GM19240 (cell line): Measurements from ENCODE around the gene GJA3.

Experiments
- DNase-seq: peaks from one replicate; pipeline ENCODE4 v3.0.0; 2011; ENCODE audit warnings: low spot score; ENCODE audit not compliant: insufficient read length

Gene GJA3

DNA sequence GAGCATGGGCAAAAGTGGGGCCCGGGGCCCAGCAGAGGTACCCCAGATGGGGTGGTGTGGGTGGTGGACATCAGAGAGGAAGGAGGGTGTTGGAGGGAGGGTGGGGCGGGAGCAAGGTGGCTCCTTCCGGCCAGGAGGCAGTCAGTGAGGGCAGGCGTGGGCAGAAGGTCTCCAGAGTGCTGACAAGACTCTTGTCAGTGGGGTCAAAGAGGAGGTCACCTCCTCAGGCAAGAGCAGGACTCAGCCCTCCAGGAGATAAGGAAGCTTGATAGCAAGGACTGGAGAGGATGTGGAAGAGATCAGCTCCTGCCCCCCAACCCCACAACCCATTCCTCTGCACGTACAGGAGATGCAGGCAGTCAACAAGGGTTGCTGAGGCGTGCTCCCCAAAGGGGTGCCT, 9.8 kb downstream of the GJA3 start:
- DNase-seq = no peak

DNA sequence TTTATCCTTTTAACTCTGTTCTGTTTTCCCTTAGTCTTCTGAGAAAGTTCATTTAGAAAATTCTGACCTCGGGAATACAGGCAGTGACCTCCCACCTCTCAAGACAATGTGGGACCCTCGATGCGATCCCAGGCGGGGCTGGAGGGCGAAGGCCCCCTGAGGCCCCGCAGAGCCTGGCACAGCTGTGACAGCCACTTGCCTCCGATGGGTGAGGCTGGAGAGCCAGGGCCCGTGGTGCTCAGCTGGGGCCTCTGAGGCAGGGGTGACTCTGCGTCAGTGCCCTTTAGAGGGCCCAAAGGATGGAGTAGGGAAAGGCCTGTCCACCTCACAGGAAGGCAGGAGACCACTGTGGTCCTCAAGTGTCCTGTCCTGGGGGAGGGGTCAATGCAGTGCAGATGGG, 10.3 kb downstream of the GJA3 start:
- DNase-seq = no peak

DNA sequence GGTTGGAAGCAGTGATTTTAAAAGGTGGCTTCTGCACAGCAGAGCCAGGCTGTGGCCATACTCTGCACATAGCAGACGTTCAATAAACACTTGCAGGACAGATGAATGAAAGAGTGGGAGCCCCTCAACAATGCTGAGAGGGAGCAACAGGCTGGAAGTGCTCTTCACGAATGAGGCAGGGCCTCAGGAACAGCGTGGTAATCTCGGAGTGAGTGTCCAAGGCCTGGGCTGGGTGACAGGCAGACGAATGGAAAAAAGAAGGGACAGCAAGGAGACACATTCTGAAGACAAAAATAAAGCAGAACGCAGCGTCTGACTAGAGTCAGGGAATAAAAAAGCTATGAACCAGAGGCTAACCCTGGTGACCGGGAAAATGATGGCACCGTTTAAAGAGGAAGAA, 11.1 kb downstream of the GJA3 start:
- DNase-seq = no peak

DNA sequence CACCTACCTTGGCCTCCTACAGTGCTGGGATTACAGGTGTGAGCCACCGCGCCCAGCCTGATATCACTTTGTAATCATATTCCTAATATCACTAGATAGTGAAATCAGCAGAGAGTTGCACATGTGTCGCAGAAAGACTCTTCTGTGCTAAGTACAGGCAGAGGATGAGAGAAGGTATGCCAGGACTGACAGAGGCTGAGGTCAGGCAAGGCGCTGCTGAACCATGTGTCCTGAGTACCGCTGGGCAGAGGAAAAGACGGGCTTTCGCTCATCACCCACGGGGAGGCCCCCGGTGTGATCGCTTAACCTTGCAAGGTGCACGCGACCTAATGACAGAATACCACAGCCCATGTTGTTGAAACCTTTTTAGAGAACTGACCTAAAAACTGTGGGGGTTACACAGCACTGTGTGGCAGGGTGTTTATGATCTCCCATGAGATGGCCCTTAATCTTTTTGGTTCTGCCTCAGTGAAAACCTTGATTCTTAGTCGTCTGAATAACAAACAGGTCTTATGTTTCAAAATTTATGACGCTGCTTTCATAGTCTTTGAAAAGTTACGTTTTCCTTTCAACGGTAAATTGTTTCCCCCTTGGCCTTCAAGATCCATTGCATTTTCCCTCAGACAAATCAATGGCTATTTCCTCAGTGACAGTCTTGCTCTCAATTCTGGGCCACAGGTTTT, 12.2 kb downstream of the GJA3 start:
- DNase-seq = no peak

DNA sequence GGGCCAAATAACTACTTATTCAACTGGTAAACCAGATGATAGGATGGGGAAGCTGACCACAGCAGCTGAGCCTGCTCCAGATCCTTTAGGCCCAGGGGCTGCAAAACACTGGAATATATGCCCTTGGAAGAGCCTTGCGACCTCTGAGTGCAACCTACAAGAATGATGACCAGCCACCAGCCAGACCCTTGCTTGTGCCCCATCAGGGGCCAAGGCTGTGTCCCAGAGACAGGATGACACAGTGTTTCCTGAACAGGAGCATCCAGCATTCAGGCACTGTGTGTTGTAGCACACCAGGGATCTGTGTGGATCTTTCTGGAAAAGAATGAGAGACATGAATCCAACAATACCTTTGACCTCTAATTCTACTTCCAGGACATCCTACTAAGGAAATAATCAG, 14.5 kb downstream of the GJA3 start:
- DNase-seq = no peak

DNA sequence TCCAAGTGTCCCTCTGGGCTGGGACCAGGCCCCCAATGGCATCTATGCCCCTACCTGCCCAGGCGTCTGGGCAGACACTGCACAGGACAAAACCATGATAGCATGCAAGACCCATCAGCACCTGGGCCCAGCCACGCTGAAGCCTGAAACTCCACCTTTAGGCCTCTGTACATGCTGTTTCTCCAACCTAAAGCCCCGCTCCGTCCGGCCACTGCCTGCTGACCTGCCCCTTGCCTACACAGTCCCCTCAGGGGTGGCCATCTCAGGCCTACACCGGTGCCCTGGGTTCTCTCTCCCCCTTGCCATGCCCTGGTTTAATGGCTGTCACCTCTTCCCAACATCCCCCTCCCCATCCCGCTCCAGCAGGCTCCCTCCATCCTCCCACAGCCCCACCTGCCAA, 15.3 kb downstream of the GJA3 start:
- no peak for DNase-seq

DNA sequence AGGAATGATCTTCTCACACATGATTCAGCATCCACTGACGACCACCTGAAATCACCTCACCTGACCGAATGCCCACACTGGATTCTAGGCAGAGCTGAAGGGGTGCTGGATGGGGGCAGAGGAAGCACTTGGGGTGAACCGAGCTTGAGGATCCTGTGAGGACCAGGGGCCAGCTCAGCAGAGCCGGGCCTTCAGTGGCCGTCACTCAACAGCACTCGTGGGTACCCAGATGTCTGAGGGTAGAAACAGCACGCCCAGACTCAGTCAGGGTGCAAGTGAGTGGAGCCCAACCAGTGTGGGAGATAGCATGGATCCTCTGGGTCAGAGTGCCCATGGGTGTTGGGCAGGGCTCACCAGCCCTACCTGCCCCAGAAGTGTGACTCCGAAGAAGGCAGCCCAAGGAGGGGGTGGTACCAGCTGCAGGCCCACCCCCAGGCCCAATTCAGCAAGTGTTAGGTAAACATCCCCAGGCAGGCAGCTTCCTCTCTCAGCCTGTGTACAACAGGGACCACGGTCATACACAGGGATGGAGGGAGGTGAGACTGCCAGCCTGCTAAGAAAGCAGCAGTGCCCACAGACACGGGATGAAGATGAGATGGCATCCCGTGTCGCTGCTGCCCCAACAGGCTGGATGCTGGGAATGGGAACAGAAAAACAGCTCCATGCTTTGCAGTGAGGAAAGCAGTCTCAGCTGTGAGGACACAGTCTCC, 16.6 kb downstream of the GJA3 start:
- DNase-seq = no peak

DNA sequence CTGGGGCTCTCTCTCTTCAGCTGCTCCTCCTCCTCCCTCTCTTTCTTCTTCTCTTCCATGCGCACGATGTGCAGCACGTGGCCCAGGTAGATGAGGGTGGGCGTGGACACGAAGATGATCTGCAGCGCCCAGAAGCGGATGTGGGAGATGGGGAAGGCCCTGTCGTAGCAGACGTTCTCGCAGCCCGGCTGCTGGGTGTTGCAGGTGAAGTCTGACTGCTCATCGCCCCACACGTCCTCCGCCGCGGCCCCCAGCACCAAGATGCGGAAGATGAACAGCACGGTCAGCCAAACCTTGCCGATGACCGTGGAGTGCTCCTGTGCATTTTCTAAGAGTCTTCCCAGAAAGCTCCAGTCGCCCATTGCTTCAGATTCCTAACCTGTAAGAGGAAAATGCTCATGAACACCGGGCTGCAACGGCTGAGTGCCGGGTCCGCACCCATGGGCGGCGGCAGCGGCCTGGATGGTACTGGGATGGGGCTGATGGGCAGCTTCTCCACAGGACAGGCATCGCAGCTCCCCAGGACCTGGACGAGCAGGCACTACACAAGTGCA, 17.8 kb downstream of the GJA3 start:
- no peak for DNase-seq

DNA sequence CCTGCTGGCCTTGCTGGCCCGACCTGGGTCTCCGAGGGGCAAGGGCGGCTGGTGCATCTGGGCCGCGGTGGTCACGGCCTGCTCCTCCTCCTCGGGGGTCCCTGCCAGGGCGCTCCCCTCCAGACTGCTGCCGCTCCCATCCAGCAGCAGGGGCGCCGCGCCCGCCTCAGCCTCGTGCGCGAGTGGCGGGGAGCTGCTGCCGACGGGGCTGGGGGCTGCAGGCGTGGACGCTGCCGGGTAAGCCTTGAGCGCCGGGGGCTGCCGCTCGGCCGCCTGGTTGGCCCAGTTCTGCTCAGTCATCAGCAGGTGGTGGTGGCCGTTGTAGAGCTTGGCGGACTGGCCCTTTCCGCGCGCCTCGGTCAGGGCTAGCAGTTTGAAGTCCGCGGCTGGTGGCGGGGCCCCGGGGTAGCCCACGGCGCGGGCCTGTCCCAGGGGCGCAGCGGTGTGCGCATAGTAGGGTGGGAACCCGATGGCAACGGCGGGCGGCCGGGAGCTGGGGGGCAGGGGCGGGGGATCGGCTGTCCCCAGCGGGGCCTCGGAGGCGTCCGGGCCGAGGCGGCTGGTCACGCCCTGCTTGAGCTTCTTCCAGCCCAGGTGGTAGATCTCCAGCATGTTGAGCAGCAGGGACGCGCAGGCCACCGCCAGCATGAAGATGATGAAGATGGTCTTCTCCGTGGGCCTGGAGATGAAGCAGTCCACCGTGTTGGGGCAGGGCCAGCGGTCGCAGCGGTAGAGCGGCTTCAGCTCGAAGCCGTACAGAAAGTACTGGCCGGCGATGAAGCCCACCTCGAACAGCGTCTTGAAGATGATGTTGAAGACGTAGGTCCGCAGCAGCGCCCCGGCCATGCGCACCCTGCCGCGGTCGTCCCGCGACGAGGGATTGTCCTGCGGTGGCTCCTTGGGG, 18.6 kb downstream of the GJA3 start:
- DNase-seq = no peak

DNA sequence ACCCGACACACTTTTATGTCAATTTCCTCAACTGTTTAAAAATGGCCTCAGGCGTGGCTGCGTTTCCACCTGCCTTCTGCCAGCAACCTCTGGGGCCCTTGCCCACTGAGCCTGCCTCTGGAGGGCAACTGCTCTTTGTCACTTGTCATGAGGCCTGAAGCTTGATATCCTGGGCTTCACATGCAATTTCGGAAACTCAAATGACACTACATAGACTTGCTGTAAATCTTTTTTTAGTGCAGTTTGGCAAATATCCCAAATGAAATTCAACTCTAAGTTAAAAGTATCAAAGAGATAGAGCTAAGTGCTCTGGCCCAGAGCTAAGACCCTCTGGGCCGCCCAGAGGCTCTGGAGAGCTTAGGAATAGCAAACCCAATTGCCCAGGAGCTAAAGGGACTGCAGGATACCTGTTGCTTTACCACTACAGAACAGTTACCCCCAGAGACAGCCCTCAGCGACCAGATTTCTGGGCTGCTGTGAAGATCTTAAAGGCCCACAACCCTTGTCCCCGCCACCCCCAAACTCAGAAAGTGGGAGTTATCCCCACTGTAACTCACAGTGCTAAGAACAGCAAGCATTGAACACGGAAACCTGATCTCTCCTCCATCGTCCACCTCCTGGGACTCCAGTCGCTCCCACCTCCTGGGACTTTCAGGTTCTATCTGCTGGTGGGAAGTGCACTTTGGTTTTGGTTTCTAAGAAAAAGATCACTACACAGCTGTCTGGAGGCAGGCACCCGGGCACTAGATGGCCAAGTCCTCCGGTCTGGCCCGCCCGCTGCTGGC, 19.4 kb downstream of the GJA3 start:
- DNase-seq = no peak

DNA sequence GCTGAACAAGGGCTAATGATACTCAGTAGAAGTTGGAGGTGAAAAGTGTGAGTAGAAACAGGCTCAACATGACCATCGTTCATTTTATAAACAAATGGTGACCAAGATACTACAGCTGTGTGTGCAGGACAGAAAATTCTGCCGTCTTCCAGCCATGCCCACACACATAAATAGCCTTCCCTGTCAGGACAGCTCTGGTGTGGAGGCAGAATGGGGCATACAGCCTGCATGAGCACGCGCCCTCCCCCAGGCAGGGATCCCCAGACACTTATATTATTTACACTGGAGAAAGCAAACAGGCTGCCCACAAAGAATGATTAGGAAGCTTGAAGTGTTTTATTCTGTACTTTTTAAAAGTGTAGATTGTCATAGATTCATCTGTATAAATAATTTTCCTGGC, 20.4 kb downstream of the GJA3 start:
- DNase-seq = no peak

DNA sequence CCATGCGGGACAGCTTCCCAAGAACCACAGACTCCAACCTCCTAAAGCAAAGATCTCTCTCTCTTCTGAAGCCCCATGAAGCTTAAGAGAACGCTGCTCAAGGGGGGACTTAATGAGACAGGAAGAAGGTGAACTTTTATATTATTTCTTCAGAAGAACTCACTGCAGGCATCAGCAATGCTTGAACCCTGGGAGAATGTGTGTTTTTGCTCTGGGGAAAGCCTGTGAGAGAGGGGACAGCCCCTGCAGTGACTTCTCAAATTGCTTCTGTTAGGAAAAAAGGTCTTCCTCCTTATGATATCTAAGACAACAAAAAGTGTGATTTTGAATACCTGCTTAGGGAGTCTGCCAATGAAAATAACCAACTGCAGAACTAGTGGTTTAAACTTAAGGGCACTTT, 23.0 kb downstream of the GJA3 start:
- DNase-seq = no peak

DNA sequence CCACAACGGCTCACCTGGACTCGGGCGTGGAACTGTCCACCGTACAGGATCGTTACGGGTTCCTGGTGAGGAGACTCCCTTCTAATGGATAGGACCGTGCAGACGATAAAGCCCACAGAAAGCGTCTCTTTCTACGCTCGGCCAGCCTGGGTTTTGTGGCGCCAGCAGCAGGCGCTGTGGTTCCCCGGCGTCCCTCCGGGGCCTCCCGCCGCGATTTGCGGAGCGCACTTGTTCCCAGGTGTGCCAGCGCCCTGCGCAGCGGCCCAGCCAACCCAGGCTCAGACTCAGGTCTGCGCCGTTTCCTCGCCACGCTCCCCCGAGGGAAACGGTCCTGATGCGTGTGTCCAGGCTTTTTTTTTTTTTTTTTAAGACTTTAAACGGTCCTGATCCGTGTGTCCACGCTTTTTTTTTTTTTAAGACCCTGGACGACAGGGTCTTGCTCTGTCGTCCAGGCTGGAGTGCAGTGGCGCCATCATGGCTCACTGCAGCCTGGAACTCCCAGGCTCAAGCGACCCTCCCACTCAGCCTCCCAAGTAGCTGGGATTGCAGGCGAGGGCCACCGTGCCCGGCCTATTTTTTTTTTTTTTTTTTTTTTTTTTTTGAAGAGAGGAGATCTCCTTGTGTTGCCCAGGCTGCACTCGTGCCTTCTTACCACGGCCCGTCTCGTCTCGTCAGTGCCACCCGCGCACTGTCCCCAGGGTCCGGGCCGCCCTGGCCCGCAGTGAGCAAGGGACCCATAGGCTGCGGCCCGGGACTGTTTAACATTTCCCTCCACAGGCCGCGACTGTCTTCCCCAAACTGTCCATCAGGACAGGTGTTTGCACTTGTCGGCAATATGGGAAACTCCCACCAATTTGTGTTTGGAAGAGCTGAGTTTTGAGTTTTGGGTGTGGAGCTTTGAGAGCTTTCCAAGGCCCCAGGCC, 23.8 kb downstream of the GJA3 start:
- peak; percentile 41 for DNase-seq

DNA sequence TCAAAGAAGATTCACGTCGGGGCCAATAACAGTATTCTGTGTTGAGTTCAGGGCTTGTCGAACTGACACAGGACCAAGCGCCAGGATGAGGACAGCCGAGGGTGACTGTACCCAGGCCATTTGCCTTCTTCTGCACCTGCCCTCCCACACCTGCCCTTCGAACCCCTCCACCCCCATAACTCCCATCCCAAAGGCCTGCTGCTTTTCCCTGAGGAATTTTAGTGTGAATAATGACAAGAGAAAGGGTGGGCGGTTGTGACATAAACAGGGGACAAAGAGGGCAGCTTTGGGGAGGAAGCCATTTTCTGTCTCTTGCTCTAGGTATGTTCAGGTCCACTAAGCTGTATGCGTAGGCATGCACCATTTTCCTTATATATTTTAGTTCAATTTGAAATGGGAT, 26.1 kb downstream of the GJA3 start:
- DNase-seq = no peak

DNA sequence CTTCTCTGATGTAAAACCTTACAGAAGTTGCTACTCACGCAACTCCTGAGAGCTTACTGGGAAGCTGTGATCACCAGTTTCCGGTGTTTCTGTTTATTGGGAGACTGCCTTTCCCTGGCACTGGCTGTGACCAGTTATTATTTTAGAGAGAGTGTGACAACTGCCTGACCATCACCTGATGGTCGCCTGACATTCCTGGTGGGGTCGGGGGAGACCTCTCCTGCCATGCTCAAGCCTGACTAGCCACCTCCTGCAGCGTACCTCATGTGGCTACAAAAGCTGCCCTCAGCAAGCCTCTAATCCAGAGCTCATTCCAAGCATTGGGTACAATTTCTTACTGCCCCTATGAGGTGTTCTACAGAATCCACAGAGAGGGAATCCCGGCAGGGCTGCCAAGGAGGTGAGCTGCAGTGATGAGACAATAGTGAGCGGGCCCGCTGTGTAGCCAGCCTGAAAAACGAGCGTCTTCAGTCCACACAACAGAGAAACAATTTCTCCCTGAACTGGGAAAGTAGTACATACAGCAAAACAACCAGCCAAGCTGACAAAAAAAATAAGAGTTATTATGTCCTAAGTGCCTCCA, 28.7 kb downstream of the GJA3 start:
- no peak for DNase-seq

DNA sequence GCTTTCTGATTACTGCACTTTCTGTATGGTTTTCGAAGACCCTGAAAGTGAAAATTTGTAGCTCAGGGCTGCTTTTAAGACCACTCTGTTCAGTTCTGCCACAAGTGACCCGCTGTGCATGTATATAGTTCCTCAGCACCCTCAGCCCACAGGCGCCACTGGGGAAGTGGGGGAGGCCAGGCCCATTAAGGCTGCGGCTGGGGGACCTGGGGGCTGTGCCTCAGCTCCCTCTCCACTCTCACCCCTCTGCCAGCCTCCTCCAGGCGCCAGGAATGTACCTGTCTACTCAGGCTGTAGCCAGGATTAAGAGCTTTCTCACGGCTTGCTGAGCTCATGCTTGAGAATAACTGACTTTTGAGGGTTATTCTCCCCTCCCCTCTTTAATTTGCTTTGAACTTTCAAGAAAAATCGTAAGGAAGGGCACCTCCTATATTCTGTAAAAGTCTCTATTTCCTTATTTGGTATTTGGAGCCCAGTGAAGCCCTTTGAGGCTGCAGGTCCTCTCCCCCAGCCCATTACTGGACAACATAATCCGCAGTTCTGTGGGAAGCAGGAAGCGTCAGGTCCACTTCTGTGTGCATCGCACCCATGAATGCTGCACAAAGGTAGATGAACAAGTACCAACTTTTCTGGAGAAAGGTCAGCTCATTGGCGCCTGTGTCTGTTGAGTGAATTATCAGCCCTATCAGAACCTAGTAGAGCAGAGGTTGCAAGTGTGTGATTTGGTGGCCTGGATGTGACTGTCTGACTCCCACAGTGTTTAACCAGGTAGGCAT, 29.6 kb downstream of the GJA3 start:
- no peak for DNase-seq

DNA sequence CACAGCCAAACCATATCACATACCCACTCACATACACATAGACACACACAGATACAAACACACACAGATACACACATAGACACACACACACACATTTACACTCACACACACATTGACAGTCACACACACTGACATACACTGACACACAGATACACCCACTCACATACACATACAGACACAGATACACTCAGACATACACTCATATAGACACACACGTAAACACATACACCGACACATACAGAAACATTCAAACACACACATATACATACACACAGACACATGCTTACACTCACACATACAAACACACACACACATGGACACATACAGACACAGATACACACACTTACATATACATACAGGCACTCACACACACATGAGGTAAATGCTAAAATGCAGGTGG, 30.2 kb downstream of the GJA3 start:
- DNase-seq = no peak

DNA sequence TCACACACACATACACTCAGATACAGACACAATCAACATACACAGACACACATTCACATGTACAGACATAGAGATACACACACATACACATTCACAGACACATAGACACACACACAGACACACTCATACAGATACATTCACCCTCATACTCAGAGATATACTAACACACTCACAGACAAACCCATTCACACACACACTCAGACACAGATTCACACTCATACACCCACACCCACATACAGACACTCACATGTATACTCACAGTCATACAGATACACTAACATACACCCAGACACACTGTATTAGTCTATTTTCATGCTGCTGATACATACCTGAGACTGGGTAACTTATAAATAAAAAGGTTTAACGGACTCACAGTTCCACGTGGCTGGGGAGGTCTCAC, 30.8 kb downstream of the GJA3 start:
- no peak for DNase-seq

DNA sequence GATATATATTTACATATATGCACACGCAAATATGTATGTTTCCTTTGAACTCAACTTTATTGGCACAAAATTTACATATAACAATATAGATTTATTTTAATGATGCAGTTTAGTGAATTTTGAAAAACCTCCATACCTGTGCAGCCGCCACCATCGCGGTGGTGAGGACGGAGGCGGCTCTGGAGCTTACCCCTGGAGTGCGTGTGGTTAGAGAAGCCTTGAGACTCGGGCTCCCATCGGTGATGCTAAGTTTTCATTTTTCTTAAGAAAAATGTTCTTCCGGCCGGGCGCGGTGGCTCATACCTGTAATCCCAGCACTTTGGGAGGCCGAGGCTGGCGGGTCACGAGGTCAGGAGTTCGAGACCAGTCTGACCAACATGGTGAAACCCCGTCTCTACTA, 31.8 kb downstream of the GJA3 start:
- DNase-seq = no peak
